Stromal cell of bone marrow (primary cell): ENCODE results near the gene MYOZ3.

Experiments used
- DNase-seq: peaks from one replicate; pipeline ENCODE4 v3.0.0-alpha.2; 2012; ENCODE audit warnings: low read depth

Gene MYOZ3

GRCh38 chr5:150627731-150628545, 33.1 kb upstream of the MYOZ3 start:
- peak; percentile 57 for DNase-seq

- no peak for DNase-seq
Measured at GRCh38 chr5:150628936-150629485, 32.0 kb upstream of the MYOZ3 start.

GRCh38 chr5:150630016-150630415, 31.0 kb upstream of the MYOZ3 start:
- no peak for DNase-seq

- no peak for DNase-seq
Measured at GRCh38 chr5:150630461-150631325, 30.4 kb upstream of the MYOZ3 start.

GRCh38 chr5:150631326-150631701, 29.7 kb upstream of the MYOZ3 start:
- no peak for DNase-seq

- DNase-seq, result no peak
Measured at GRCh38 chr5:150632305-150633160, 28.5 kb upstream of the MYOZ3 start.

- DNase-seq, result no peak
Measured at GRCh38 chr5:150633429-150633828, 27.6 kb upstream of the MYOZ3 start.

GRCh38 chr5:150636391-150637244, 24.4 kb upstream of the MYOZ3 start:
- peak; percentile 59 for DNase-seq

- DNase-seq, result no peak
Measured at GRCh38 chr5:150637245-150638052, 23.6 kb upstream of the MYOZ3 start.

- no peak for DNase-seq
Measured at GRCh38 chr5:150638053-150638444, 23.0 kb upstream of the MYOZ3 start.

- no peak for DNase-seq
Measured at GRCh38 chr5:150638488-150639376, 22.3 kb upstream of the MYOZ3 start.

- no peak for DNase-seq
Measured at GRCh38 chr5:150639377-150639692, 21.7 kb upstream of the MYOZ3 start.

- no peak for DNase-seq
Measured at GRCh38 chr5:150639751-150640150, 21.3 kb upstream of the MYOZ3 start.

GRCh38 chr5:150640311-150641005, 20.6 kb upstream of the MYOZ3 start, which contains the start of gene SYNPO:
SYNPO (plus strand) TSS chr5:150640660; CDS start chr5:150648276, 7,616 bp downstream.
- peak; percentile 96 for DNase-seq

- DNase-seq, result peak; percentile 42
Measured at GRCh38 chr5:150641006-150641570, 20.0 kb upstream of the MYOZ3 start.

- no peak for DNase-seq
Measured at GRCh38 chr5:150641824-150642566, 19.1 kb upstream of the MYOZ3 start.

GRCh38 chr5:150642567-150642927, 18.5 kb upstream of the MYOZ3 start:
- DNase-seq, result peak; percentile 69
